DMS79 (cell line): ENCODE measurements around the gene PIK3CB.
"Not testable (repeated sequence)": the region's sequence is repeated elsewhere in the genome, so short reads cannot be mapped to it uniquely, and the experiment has no call there.

Experiments
- DNase-seq: peaks from one replicate; lab custom pipeline; 2025; lab: John Stamatoyannopoulos, UW

The PIK3CB gene

GRCh38 chr3:138803006-138803653 lies 31.6 kb downstream of the PIK3CB start:
- DNase-seq: no peak

- not testable (repeated sequence) for DNase-seq
Observed at GRCh38 chr3:138802223-138802622, 32.5 kb downstream of the PIK3CB start.

- DNase-seq: no peak
Observed at GRCh38 chr3:138801792-138802191, 32.9 kb downstream of the PIK3CB start.

- DNase-seq: no peak
Observed at GRCh38 chr3:138800248-138800647, 34.5 kb downstream of the PIK3CB start.

- no peak for DNase-seq
Observed at GRCh38 chr3:138799822-138800221, 34.9 kb downstream of the PIK3CB start.

GRCh38 chr3:138797508-138798038 lies 37.2 kb downstream of the PIK3CB start:
- no peak for DNase-seq

- DNase-seq: no peak
Observed at GRCh38 chr3:138796761-138797160, 38.0 kb downstream of the PIK3CB start.

- DNase-seq: no peak
Observed at GRCh38 chr3:138786788-138787271, 47.9 kb downstream of the PIK3CB start.

GRCh38 chr3:138785951-138786350 lies 48.8 kb downstream of the PIK3CB start:
- DNase-seq: no peak

- peak; percentile 11 for DNase-seq
Observed at GRCh38 chr3:138785362-138785857, 49.3 kb downstream of the PIK3CB start.

- DNase-seq: no peak
Observed at GRCh38 chr3:138782755-138783154, 52.0 kb downstream of the PIK3CB start.

- no peak for DNase-seq
Observed at GRCh38 chr3:138781012-138781470, 53.7 kb downstream of the PIK3CB start.

- DNase-seq: no peak
Observed at GRCh38 chr3:138778643-138779042, 56.1 kb downstream of the PIK3CB start.

- no peak for DNase-seq
Observed at GRCh38 chr3:138776961-138777360, 57.8 kb downstream of the PIK3CB start.

GRCh38 chr3:138775254-138775595 lies 59.5 kb downstream of the PIK3CB start:
- peak; percentile 43 for DNase-seq

GRCh38 chr3:138774529-138775253 lies 60.0 kb downstream of the PIK3CB start:
- DNase-seq: peak; percentile 97

GRCh38 chr3:138771585-138771984 lies 63.1 kb downstream of the PIK3CB start:
- no peak for DNase-seq

- DNase-seq: no peak
Observed at GRCh38 chr3:138769616-138770015, 65.1 kb downstream of the PIK3CB start.

- DNase-seq: no peak
Observed at GRCh38 chr3:138768946-138769345, 65.8 kb downstream of the PIK3CB start.

- no peak for DNase-seq
Observed at GRCh38 chr3:138768125-138768524, 66.6 kb downstream of the PIK3CB start.

- no peak for DNase-seq
Observed at GRCh38 chr3:138767498-138768104, 67.1 kb downstream of the PIK3CB start.

- no peak for DNase-seq
Observed at GRCh38 chr3:138761002-138761401, 73.7 kb downstream of the PIK3CB start.

- DNase-seq: no peak
Observed at GRCh38 chr3:138748190-138748589, 86.5 kb downstream of the PIK3CB start.
